Kidney capillary endothelial cell (primary cell): Measurements from ENCODE around the gene MTNR1B.

Experiments
- DNase-seq: peaks from one replicate; pipeline ENCODE4 v3.0.0-alpha.2; 2018; ENCODE audit warnings: low spot score

MTNR1B gene

GRCh38 chr11:92978271-92979111, 9.0 kb downstream of the MTNR1B start:
- no peak for DNase-seq

- DNase-seq: no peak
These were observed 9.7 kb downstream of the MTNR1B start for GRCh38 chr11:92979176-92979575.

GRCh38 chr11:92980312-92980711, 10.9 kb downstream of the MTNR1B start:
- DNase-seq: no peak

- DNase-seq: no peak
These were observed 12.1 kb downstream of the MTNR1B start for GRCh38 chr11:92981508-92982043.

DNA sequence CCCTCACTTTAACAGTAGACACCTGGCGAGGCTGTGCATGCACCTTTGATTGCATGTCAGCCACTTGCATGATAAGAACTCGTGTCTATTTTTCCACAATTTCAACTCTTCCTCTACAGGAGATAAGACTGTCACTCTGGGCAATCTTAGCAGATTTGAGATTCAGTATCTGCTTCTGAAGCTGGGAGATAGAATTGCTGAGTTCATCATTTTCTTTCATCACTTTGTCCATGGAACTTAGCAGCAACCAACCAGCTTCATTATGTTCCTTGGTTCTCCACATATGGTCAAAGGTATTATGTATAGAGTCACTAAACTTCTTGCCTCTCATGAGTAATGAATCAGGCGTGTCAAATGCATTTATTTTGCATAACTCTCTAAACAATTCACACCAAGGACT, 17.1 kb downstream of the MTNR1B start:
- DNase-seq: no peak

- DNase-seq: no peak
These were observed 23.6 kb downstream of the MTNR1B start for GRCh38 chr11:92993004-92993403.

DNA sequence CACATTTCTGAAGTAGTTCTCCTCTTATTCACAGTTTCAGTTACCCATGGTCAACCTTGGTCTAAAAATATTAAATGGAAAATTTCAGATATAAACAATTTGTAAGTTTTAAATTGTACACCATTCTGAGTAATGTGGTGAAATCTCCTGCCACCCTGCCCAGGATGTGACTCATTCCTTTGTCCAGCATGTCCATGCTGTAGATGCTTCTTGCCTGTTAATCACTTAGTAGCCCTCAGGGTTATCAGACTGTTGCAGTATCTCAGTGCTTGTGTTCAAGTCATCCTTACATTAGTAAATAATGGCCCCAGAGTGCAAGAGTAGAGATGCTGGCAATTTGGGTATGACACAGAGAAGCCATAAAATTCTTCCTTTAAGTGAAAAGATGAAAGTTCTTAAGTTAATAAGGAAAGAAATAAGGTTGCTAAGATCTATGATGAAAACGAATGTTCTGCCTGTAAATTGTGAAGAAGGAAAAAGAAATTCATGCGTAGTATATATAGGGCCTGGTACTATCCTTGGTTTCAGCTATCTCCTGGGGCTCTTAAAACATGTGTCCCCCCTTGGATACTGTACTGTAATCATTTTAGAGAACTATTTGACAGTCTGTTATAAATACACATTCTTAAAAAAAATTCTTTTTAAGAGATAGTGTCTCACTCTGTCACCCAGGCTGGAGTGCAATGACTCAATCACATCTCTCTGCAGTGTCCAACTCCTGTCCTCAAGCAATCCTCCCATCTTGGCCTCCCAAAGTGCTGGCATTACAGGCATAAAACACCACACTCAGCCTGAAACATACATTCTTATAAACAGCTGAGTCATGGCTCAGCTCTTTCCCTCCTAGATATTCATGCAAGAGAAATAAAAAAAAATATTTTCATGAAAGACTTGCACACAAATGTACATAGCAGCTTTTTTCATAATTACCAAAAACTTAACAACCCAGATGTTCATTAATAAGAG, 31.3 kb downstream of the MTNR1B start:
- peak; percentile 68 for DNase-seq

DNA sequence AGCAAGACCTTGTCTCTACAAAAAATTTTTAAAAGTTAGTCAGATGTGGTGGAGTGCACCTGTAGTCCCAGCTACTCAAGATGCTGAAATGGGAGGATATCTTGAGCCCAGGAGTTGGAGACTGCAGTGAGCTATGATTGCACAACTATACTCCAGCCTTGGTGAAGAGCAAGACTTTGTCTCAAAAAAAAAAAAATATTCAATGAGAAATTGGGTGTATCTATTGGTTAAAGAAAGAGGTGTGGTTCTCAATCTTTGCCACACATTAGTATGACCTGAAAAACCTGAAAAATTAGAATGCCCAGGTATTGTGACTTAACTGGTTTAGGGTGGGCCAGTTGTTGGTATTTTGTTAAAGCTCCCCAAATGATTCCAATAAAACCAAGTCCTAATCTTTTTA, 32.4 kb downstream of the MTNR1B start:
- no peak for DNase-seq

DNA sequence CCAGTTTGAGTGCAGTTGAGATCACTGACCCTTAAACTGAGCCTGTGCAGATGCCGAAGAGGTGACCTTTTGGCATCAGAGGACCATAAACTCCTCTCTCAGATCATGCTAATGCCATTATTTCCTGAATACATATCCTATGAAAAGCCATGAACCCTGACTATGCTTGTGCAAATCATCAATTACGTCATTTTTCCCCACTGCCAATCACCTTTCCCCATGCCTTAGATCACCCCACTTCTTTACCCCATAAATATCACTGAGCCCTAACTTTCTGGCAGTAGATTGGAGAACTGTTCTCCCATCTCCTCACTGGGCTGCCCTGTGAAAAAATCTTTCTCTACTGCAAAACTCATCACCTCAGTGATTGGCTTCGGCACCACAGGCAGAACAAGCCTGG, 32.9 kb downstream of the MTNR1B start:
- no peak for DNase-seq

DNA sequence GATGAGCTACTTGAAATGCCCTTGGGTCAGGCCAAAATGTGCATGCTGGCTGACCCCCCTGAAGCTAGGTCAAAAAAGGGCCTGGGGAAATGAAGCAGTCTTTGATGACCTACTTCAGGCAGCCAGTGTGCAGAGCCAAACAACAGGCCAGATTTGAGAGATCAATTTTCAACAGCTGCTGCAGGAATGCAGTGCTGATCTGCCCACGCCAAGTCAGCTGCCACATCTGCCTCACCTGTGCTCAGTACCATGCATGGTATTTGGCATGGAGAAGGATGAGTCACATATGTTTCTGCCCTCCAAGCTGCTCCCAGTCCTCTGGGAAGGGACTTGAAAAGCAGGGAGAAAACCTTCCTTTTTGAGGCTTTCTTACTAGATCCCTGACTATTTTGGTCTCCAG, 35.8 kb downstream of the MTNR1B start:
- no peak for DNase-seq

DNA sequence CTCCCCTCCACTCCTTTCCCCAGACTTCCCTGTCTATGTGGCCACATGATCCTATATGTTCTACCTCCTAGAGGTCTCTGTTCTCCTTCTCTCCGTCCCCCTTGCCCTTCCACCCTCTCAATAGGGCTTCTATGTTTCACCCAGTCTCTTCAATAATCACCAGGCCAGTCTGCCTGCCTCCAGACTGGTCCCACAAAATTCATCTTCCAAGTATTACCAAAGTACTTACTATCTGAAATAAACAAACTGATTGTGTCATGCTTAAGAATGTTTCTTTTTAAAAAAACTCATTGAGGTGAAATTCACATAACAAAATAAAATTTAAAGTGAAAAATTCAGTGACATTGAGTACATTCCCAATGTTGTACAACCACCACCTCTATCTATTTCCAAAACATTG, 44.2 kb downstream of the MTNR1B start:
- DNase-seq: no peak

DNA sequence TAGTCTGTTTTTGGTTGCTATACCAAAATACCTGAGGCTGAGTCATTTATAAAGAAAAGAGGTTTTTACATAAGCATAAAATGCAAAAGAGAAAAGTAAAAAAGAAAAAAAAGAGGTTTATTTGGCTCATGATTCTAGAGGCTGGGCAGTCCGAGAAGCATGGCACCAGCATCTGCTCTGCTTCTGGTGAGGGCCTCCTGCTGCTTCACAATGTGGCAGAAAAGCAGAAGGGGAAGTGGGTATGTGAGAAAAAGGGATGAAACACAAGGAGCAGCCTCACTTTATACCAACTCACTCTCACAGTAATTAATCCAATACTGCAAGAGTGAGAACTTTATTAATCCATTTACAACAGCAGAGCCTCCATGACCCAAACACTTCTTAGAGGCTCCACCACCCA, 47.1 kb downstream of the MTNR1B start:
- DNase-seq: no peak

- DNase-seq: no peak
These were observed 48.6 kb downstream of the MTNR1B start for GRCh38 chr11:93017821-93018690.

- DNase-seq: no peak
These were observed 51.0 kb downstream of the MTNR1B start for GRCh38 chr11:93020248-93021046.

GRCh38 chr11:93024369-93024768, 54.9 kb downstream of the MTNR1B start:
- no peak for DNase-seq

DNA sequence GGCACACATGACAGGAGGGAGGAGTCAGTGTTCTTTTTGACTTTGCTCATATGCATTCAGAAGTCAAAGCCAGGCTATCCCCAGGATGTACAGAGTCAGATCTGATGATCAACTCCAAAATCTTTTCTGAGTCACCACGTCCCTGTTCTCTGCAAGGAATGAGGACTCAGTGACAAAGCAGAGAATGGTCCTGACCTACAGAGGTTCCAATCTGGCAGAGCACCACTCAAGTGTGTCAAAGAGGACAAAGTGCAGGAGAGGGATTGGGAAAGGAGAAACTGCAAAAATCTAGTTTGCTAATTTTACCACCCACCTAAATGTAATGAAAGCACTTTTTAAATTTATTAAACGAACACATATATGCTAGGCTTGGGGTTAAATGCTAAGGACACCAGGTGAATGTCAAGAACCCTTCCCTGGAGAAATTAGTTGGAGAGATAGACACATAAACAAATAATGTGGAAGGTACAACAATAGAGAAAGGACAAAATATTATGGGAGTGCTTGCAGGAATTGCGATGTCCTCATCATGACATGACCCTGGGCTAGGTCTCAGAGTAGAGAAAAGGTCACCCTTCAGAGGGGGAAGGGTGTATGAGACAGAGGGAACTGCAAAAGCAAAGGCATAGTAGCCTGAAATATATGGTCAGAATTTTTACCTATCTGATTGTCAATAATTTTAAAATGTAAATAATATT, 56.3 kb downstream of the MTNR1B start:
- DNase-seq: no peak

GRCh38 chr11:93028960-93029522, 59.6 kb downstream of the MTNR1B start:
- no peak for DNase-seq

DNA sequence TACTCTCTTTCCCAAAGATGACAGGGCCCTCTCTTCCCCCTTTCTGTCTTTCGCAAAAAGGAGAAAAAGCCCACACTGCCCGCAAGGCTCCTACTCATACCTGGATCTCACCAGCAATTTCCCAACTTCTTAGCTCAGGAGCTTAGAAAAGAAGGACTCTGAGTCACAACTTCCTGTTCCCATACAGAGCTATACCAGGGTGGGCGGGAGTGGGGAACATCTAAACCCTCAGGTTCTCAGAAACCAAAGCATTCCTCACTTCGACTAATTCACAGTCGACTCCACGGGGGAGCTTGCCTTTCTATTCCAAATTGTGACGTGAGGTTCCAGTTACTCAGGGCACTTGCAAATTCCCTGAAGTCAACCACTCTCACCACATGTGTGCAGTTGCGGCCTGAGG, 61.9 kb downstream of the MTNR1B start:
- no peak for DNase-seq
